Tibial nerve (tissue), 4 donors: ENCODE data around the gene RXRB. TPM values are rescaled to one million over a fixed set of nuclear protein-coding genes. Genes with fewer than 3 reads are reported as not detected.

Experiments
- DNase-seq, 2 donors: peaks; one replicate each; pipeline ENCODE4 v3.0.0-alpha.2; 2019; ENCODE audit warnings: low spot score in 2 of 2
- H3K27ac ChIP-seq, 4 donors: fragments of 200-600 bp; sonication (generic) in 3 of 4; one replicate each; pipeline ENCODE4 v1.5.1; 2017 to 2019; ENCODE audit warnings: mild to moderate bottlenecking in 1 of 4
- H3K27me3 ChIP-seq, 2 donors: fragments of 200-600 bp; sonication (generic) in 1 of 2; one replicate each; pipeline versions ENCODE4 v1.5.1 to v1.6.0; 2017 to 2019
- H3K36me3 ChIP-seq, 3 donors: fragments of 200-600 bp; sonication (generic); one replicate each; pipeline ENCODE4 v1.5.1; 2018 to 2019
- H3K4me1 ChIP-seq, 4 donors: fragments of 200-600 bp; sonication (generic) in 3 of 4; one replicate each; pipeline ENCODE4 v1.5.1; 2017 to 2019
- H3K4me3 ChIP-seq, 4 donors: fragments of 200-600 bp; sonication (generic) in 3 of 4; one replicate each; pipeline ENCODE4 v1.5.1; 2017 to 2019; ENCODE audit warnings: mild to moderate bottlenecking in 1 of 4, moderate library complexity in 1 of 4
- H3K9me3 ChIP-seq, 4 donors: fragments of 200-600 bp; sonication (generic) in 3 of 4; one replicate each; pipeline ENCODE4 v1.5.1; 2017 to 2019
- CTCF ChIP-seq, 5 experiments: fragments of 200-600 bp in 3 of 5; fragments of 450-650 bp in 2 of 5; sonication (generic) in 3 of 5; IDR thresholded peaks; one replicate each; pipeline ENCODE4 v1.5.1; 2016 to 2019; ENCODE audit warnings: antibody characterized with exemption in 5 of 5, mild to moderate bottlenecking in 3 of 5, moderate library complexity in 2 of 5
- EP300 ChIP-seq, 2 donors: sonication (generic); formaldehyde crosslinking; IDR thresholded peaks; one replicate each; pipeline ENCODE4 v1.6.1; 2017; ENCODE audit warnings: antibody characterized with exemption in 2 of 2, mild to moderate bottlenecking in 1 of 2
- POLR2A ChIP-seq, 2 donors: fragments of 450-650 bp; IDR thresholded peaks; one replicate each; pipeline ENCODE4 v1.6.1; 2017; ENCODE audit warnings: antibody characterized with exemption in 2 of 2, mild to moderate bottlenecking in 2 of 2, moderate library complexity in 2 of 2
- WGBS, 2 donors: methylation state at CpG; one replicate each; pipeline ENCODE4 v1.1.5; 2018; 5-methylcytosine and 5-hydroxymethylcytosine counted together
- total RNA-seq, 4 donors: library from RNA; depleted of rRNA; stranded (reverse); fragments of >200 nt; gene quantifications; one replicate each; pipeline ENCODE4 v1.1.0, GENCODE V29; 2016

Gene RXRB
- total RNA-seq, 4 donors from 2014 or later: 34.3 to 64.7 (median 43.9) TPM

- no peak for TF ChIP-seq CTCF (IDR thresholded peaks at IDR 0.05)
- no peak for TF ChIP-seq EP300 (IDR thresholded peaks at IDR 0.05)
- TF ChIP-seq POLR2A (IDR thresholded peaks at IDR 0.05): no peak
- no peak for DNase-seq
- peaks cover 0 to 30% (median 0%) of the 10 kb centered on the region in 3 donors for H3K36me3 ChIP-seq
- H3K27me3 ChIP-seq: peaks cover 0 to 20% of the 10 kb centered on the region in 2 donors
- peak overlapping the region in 1 of 4 donors; percentile 53 for H3K27ac ChIP-seq
- peak overlapping the region; percentile 24 to 57 (median 50) for H3K4me3 ChIP-seq
- no peaks in the 10 kb centered on the region for H3K9me3 ChIP-seq
- 2 to 3% methylated on average over 6 of the region's 6 CpGs for WGBS, 2 donors
- peaks cover 0 to 32% (median 14%) of the 10 kb centered on the region in 4 donors for H3K4me1 ChIP-seq
Measured at GRCh38 chr6:33212857-33213165, 12.3 kb upstream of the RXRB start.

- TF ChIP-seq POLR2A (IDR thresholded peaks at IDR 0.05): no peak
- TF ChIP-seq CTCF (IDR thresholded peaks at IDR 0.05): no peak
- no peak for TF ChIP-seq EP300 (IDR thresholded peaks at IDR 0.05)
- Histone ChIP-seq H3K36me3 (peaks cover 0 to 30% (median 0%) of the 10 kb centered on the region in 3 donors), H3K4me3 (no peak overlapping the region), H3K27ac (no peak overlapping the region), H3K4me1 (peaks cover 0 to 41% (median 22%) of the 10 kb centered on the region in 4 donors), H3K27me3 (peaks cover 0 to 20% of the 10 kb centered on the region in 2 donors), H3K9me3 (no peaks in the 10 kb centered on the region)
- no peak for DNase-seq
- 78 to 81% methylated on average over 16 to 18 of the region's 18 CpGs for WGBS, 2 donors
Measured at GRCh38 chr6:33211666-33212422, 11.4 kb upstream of the RXRB start.

GRCh38 chr6:33211136-33211535 is 10.7 kb upstream of the RXRB start:
- Histone ChIP-seq H3K27me3 (peaks cover 0 to 20% of the 10 kb centered on the region in 2 donors), H3K4me1 (peaks cover 0 to 46% (median 22%) of the 10 kb centered on the region in 4 donors), H3K4me3 (no peak overlapping the region), H3K36me3 (peaks cover 0 to 30% (median 0%) of the 10 kb centered on the region in 3 donors), H3K9me3 (no peaks in the 10 kb centered on the region), H3K27ac (no peak overlapping the region)
- 73 to 75% methylated on average over 16 to 17 of the region's 17 CpGs for WGBS, 2 donors
- no peak for DNase-seq
- TF ChIP-seq CTCF (IDR thresholded peaks at IDR 0.05) (no peak), POLR2A (IDR thresholded peaks at IDR 0.05) (no peak), EP300 (IDR thresholded peaks at IDR 0.05) (no peak)

GRCh38 chr6:33209856-33210255 is 9.4 kb upstream of the RXRB start:
- TF ChIP-seq POLR2A (IDR thresholded peaks at IDR 0.05): no peak
- TF ChIP-seq EP300 (IDR thresholded peaks at IDR 0.05): no peak
- no peak for TF ChIP-seq CTCF (IDR thresholded peaks at IDR 0.05)
- Histone ChIP-seq H3K4me1 (peaks cover 0 to 54% (median 28%) of the 10 kb centered on the region in 4 donors), H3K36me3 (peaks cover 0 to 30% (median 0%) of the 10 kb centered on the region in 3 donors), H3K27ac (no peak overlapping the region), H3K9me3 (no peaks in the 10 kb centered on the region), H3K4me3 (no peak overlapping the region), H3K27me3 (peaks cover 0 to 19% of the 10 kb centered on the region in 2 donors)
- 91 to 94% methylated on average over 10 of the region's 10 CpGs for WGBS, 2 donors
- DNase-seq: no peak
